IMR-90 (cell line): ENCODE results near the gene ARPC5.

ENCODE experiments used
- BHLHE40 ChIP-seq: fragments of 150-350 bp; IDR thresholded peaks from 2 replicates; pipeline ENCODE4 v1.6.1; 2016; ENCODE audit warnings: mild to moderate bottlenecking, low read depth, low read length
- CEBPB ChIP-seq: IDR thresholded peaks from 2 replicates; pipeline ENCODE4 v1.6.1; 2012; ENCODE audit warnings: low read depth, low read length, improper control_type of control experiment
- CHD1 ChIP-seq: IDR thresholded peaks from 2 replicates; pipeline ENCODE4 v1.6.1; 2012; ENCODE audit warnings: low read depth, low read length, improper control_type of control experiment
- CTCF ChIP-seq: conservative IDR thresholded peaks from 2 replicates; pipeline ENCODE4 v1.5.1; 2012; ENCODE audit warnings: mild to moderate bottlenecking, low read depth, low read length, improper control_type of control experiment
- MAFK ChIP-seq: IDR thresholded peaks from 2 replicates; pipeline ENCODE4 v1.6.1; 2012; ENCODE audit warnings: low read depth, low read length, improper control_type of control experiment
- MAZ ChIP-seq: IDR thresholded peaks from 2 replicates; pipeline ENCODE4 v1.6.1; 2012; ENCODE audit warnings: low read depth, mild to moderate bottlenecking, low read length, improper control_type of control experiment, moderate library complexity, borderline replicate concordance
- MXI1 ChIP-seq: IDR thresholded peaks from 2 replicates; pipeline ENCODE4 v1.6.1; 2012; ENCODE audit warnings: low read depth, mild to moderate bottlenecking, low read length, moderate library complexity, borderline replicate concordance
- NFE2L2 ChIP-seq: fragments of 150-350 bp; IDR thresholded peaks from 2 replicates; pipeline ENCODE4 v1.6.1; 2016; ENCODE audit warnings: low read depth, mild to moderate bottlenecking, low read length
- POLR2A ChIP-seq: IDR thresholded peaks from 2 replicates; pipeline ENCODE4 v1.6.1; 2012; ENCODE audit warnings: mild to moderate bottlenecking, low read depth, low read length
- RAD21 ChIP-seq: IDR thresholded peaks from 2 replicates; pipeline ENCODE4 v1.6.1; 2012; ENCODE audit warnings: low read length, improper control_type of control experiment
- RCOR1 ChIP-seq: IDR thresholded peaks from 2 replicates; pipeline ENCODE4 v1.6.1; 2012; ENCODE audit warnings: mild to moderate bottlenecking, low read length, improper control_type of control experiment; ENCODE audit not compliant: insufficient replicate concordance
- RFX5 ChIP-seq: IDR thresholded peaks from 2 replicates; pipeline ENCODE4 v1.8.0; 2012; ENCODE audit warnings: low read depth, mild to moderate bottlenecking, low read length, moderate library complexity
- SMC3 ChIP-seq: fragments of 150-350 bp; IDR thresholded peaks from 2 replicates; pipeline ENCODE4 v1.6.1; 2016; ENCODE audit warnings: low read depth, mild to moderate bottlenecking, antibody characterized with exemption, low read length, moderate library complexity
- USF2 ChIP-seq: fragments of 150-350 bp; IDR thresholded peaks from 2 replicates; pipeline ENCODE4 v1.6.1; 2017; ENCODE audit warnings: mild to moderate bottlenecking, antibody characterized with exemption, low read length, low read depth

GRCh38 chr1:183600634-183601033 is 34.9 kb downstream of the ARPC5 start:
- TF ChIP-seq CTCF (no peak), RCOR1 (no peak), POLR2A (no peak), CHD1 (no peak), MXI1 (no peak), SMC3 (no peak), RAD21 (no peak), MAZ (no peak), CEBPB (no peak), RFX5 (no peak), USF2 (no peak), MAFK (no peak), BHLHE40 (no peak), NFE2L2 (no peak)
